ENCODE results near the gene TCF7L2. TPM values are rescaled to one million over a fixed set of nuclear protein-coding genes. Genes with fewer than 3 reads are reported as not detected.

TCF7L2 gene
- polyA plus RNA-seq, 1 experiment = 6.3 TPM

- TF ChIP-seq CTCF (IDR thresholded peaks at IDR 0.05; ENCODE audit: low read depth, low read length) = no peak
- H3K27ac ChIP-seq (ENCODE audit: low read depth, low read length) = no peak overlapping the region
- H3K4me3 ChIP-seq (ENCODE audit: low read depth, low read length) = no peak overlapping the region
- H3K9me3 ChIP-seq (ENCODE audit: control insufficient read depth, insufficient read depth, low read length) = no peaks in the 10 kb centered on the region
- DNase-seq (ENCODE audit: low read depth, low spot score) = no peak
- no peaks in the 10 kb centered on the region for H3K27me3 ChIP-seq (ENCODE audit: control insufficient read depth, insufficient read depth, low read length)
- ChIA-PET CTCF (no interaction called here), POLR2A (no interaction called here)
Measured at GRCh38 chr10:112938808-112939482, 11.1 kb upstream of the TCF7L2 start.

GRCh38 chr10:112945811-112946210 lies 4.2 kb upstream of the TCF7L2 start:
- POLR2A ChIA-PET = no interaction called here
- H3K9me3 ChIP-seq (ENCODE audit: control insufficient read depth, insufficient read depth, low read length) = no peaks in the 10 kb centered on the region
- CTCF ChIA-PET = no interaction called here
- no peak overlapping the region for H3K27ac ChIP-seq (ENCODE audit: low read depth, low read length)
- no peaks in the 10 kb centered on the region for H3K27me3 ChIP-seq (ENCODE audit: control insufficient read depth, insufficient read depth, low read length)
- no peak for DNase-seq (ENCODE audit: low read depth, low spot score)
- TF ChIP-seq CTCF (IDR thresholded peaks at IDR 0.05; ENCODE audit: low read depth, low read length) = no peak
- no peak overlapping the region for H3K4me3 ChIP-seq (ENCODE audit: low read depth, low read length)

- POLR2A ChIA-PET = no interaction called here
- no peak overlapping the region for H3K27ac ChIP-seq (ENCODE audit: low read depth, low read length)
- no peaks in the 10 kb centered on the region for H3K9me3 ChIP-seq (ENCODE audit: control insufficient read depth, insufficient read depth, low read length)
- no peak for TF ChIP-seq CTCF (IDR thresholded peaks at IDR 0.05; ENCODE audit: low read depth, low read length)
- no peak for DNase-seq (ENCODE audit: low read depth, low spot score)
- H3K4me3 ChIP-seq (ENCODE audit: low read depth, low read length) = no peak overlapping the region
- CTCF ChIA-PET = no interaction called here
- no peaks in the 10 kb centered on the region for H3K27me3 ChIP-seq (ENCODE audit: control insufficient read depth, insufficient read depth, low read length)
Measured at GRCh38 chr10:112946649-112947048, 3.4 kb upstream of the TCF7L2 start.

GRCh38 chr10:112948196-112948595 lies 1.9 kb upstream of the TCF7L2 start:
- Histone ChIP-seq H3K4me3 (ENCODE audit: low read depth, low read length) (no peak overlapping the region), H3K27ac (ENCODE audit: low read depth, low read length) (no peak overlapping the region), H3K27me3 (ENCODE audit: control insufficient read depth, insufficient read depth, low read length) (no peaks in the 10 kb centered on the region), H3K9me3 (ENCODE audit: control insufficient read depth, insufficient read depth, low read length) (peaks cover 4% of the 10 kb centered on the region; the same call in 1 of the 2 replicates)
- no peak for DNase-seq (ENCODE audit: low read depth, low spot score)
- POLR2A ChIA-PET = no interaction called here
- no peak for TF ChIP-seq CTCF (IDR thresholded peaks at IDR 0.05; ENCODE audit: low read depth, low read length)
- CTCF ChIA-PET = no interaction called here

GRCh38 chr10:112949143-112949823 lies 764 bp upstream of the TCF7L2 start:
- no peak for TF ChIP-seq CTCF (IDR thresholded peaks at IDR 0.05; ENCODE audit: low read depth, low read length)
- ChIA-PET POLR2A (interaction anchor here (0.6 to 2.0 kb wide), 3 partner anchors 10 to 198 kb away, joined by 4 to 9 read pairs (median 8); no protein-coding TSS in a partner anchor), CTCF (interaction anchor here (0.6 kb wide), 2 partner anchors 24 to 383 kb away, joined by 3 to 6 read pairs; no protein-coding TSS in a partner anchor)
- Histone ChIP-seq H3K27me3 (ENCODE audit: control insufficient read depth, insufficient read depth, low read length) (no peaks in the 10 kb centered on the region), H3K4me3 (ENCODE audit: low read depth, low read length) (peak overlapping the region; percentile 48), H3K9me3 (ENCODE audit: control insufficient read depth, insufficient read depth, low read length) (peaks cover 4% of the 10 kb centered on the region; the same call in 1 of the 2 replicates), H3K27ac (ENCODE audit: low read depth, low read length) (peak overlapping the region; percentile 11)
- DNase-seq (ENCODE audit: low read depth, low spot score) = no peak
